ENCODE results near the gene ORC3.

DNA sequence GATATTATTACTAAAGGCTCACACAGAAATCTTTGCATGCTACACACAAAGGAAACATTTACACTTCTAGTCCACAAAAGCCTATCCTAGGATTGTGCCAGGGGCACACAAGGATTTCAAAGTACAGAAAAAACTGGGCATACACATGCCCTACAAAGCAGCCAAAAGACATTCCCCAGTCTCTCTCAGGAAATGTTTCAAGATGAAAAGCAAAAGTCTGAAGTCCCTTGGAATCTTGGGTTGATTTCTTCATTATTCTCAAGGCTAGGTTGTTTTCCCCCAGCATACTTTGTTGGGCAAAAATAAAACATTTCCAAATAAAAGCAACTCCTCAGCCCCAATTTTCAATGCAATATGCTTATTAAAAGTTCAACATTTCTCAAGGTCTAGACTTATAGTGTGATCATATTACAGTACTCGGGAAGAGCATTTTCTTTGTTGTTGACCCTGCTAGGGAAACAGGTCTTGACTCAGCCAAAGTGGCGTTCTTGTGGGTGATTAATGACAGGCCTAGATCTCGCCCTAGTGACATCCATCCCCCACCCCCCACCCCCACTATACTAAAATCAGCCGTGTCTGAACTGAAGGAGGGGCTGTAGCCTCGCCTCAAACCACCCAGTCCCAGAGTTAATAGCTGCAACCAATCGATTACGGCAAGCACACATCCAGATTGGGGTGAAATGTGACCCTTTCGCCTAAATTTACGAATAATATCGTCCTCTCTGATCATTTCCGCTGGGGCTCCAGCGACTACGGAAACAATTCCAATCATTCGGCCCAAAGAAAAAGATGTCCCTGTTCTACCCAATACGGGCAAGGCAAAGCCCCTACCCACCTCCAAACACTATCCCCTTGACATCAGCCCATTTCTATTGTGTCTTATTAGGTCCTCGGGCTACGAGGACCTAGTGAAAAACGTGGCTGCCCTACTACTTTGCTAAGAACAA is 110.7 kb downstream of the ORC3 start:
- peak; percentile 44 for TF ChIP-seq POLR2A (IDR thresholded peaks at IDR 0.05; ENCODE audit: low read length)
- TF ChIP-seq GATA1 (IDR thresholded peaks at IDR 0.05; ENCODE audit: low read depth, low read length) = no peak
